Jurkat, Clone E6-1 (cell line): ENCODE measurements around the gene ADAM15.
A peak's percentile ranks its signal among the peaks of the same experiment; 100 is the strongest.

Experiments
- DNase-seq: peaks from one replicate; pipeline ENCODE4 v3.0.0-alpha.2; 2011; ENCODE audit warnings: low read depth, low spot score
- H3K4me3 ChIP-seq: 2 replicates; pipeline ENCODE4 v1.5.1; 2011; ENCODE audit warnings: mild to moderate bottlenecking, low read length, control low read depth, moderate library complexity

ADAM15 gene

GRCh38 chr1:155011004-155011416 is 40.1 kb upstream of the ADAM15 start:
- no peak for DNase-seq

GRCh38 chr1:155011437-155012025 is 39.6 kb upstream of the ADAM15 start:
- no peak overlapping the region for H3K4me3 ChIP-seq

More at GRCh38 chr1:155011004-155011416, 40.1 kb upstream of the ADAM15 start:
- no peak overlapping the region for H3K4me3 ChIP-seq

GRCh38 chr1:155012026-155012546 is 39.0 kb upstream of the ADAM15 start:
- DNase-seq, result no peak
- H3K4me3 ChIP-seq, result no peak overlapping the region

More at GRCh38 chr1:155011437-155012025, 39.6 kb upstream of the ADAM15 start:
- DNase-seq, result no peak

GRCh38 chr1:155012776-155013602 is 38.1 kb upstream of the ADAM15 start:
- DNase-seq, result no peak

GRCh38 chr1:155013632-155014031 is 37.5 kb upstream of the ADAM15 start:
- H3K4me3 ChIP-seq, result no peak overlapping the region
- no peak for DNase-seq

More at GRCh38 chr1:155012776-155013602, 38.1 kb upstream of the ADAM15 start:
- no peak overlapping the region for H3K4me3 ChIP-seq

- no peak overlapping the region for H3K4me3 ChIP-seq
- DNase-seq, result no peak
Measured at GRCh38 chr1:155014709-155015508, 36.2 kb upstream of the ADAM15 start.

- H3K4me3 ChIP-seq, result no peak overlapping the region
- no peak for DNase-seq
Measured at GRCh38 chr1:155015527-155016230, 35.4 kb upstream of the ADAM15 start.

GRCh38 chr1:155016231-155016831 is 34.8 kb upstream of the ADAM15 start:
- no peak overlapping the region for H3K4me3 ChIP-seq
- DNase-seq, result peak; percentile 86

GRCh38 chr1:155017041-155017945 is 33.8 kb upstream of the ADAM15 start:
- DNase-seq, result peak; percentile 76
- H3K4me3 ChIP-seq, result peak overlapping the region; percentile 37

GRCh38 chr1:155017946-155018316 is 33.2 kb upstream of the ADAM15 start:
- DNase-seq, result no peak
- H3K4me3 ChIP-seq, result peak overlapping the region; percentile 37

- H3K4me3 ChIP-seq, result no peak overlapping the region
- no peak for DNase-seq
Measured at GRCh38 chr1:155018617-155019348, 32.3 kb upstream of the ADAM15 start.

- no peak overlapping the region for H3K4me3 ChIP-seq
- DNase-seq, result no peak
Measured at GRCh38 chr1:155019377-155020245, 31.5 kb upstream of the ADAM15 start.

- H3K4me3 ChIP-seq, result no peak overlapping the region
- no peak for DNase-seq
Measured at GRCh38 chr1:155022136-155022926, 28.8 kb upstream of the ADAM15 start.

GRCh38 chr1:155022927-155023236 is 28.2 kb upstream of the ADAM15 start:
- no peak overlapping the region for H3K4me3 ChIP-seq
- DNase-seq, result no peak

GRCh38 chr1:155023627-155024026 is 27.5 kb upstream of the ADAM15 start:
- H3K4me3 ChIP-seq, result no peak overlapping the region
- DNase-seq, result no peak

- H3K4me3 ChIP-seq, result no peak overlapping the region
- no peak for DNase-seq
Measured at GRCh38 chr1:155024315-155024714, 26.8 kb upstream of the ADAM15 start.
